Erythroblast (primary cell): ENCODE measurements around the gene KCNQ5.

Experiments used
- GATA1 ChIP-seq: IDR thresholded peaks from 2 replicates; pipeline ENCODE4 v1.6.1; 2011; ENCODE audit warnings: low read depth, mild to moderate bottlenecking, control low read depth, low read length, moderate library complexity
- POLR2A ChIP-seq: IDR thresholded peaks from 2 replicates; pipeline ENCODE4 v1.6.1; 2011; ENCODE audit warnings: mild to moderate bottlenecking, low read length

- TF ChIP-seq POLR2A, result no peak
- no peak for TF ChIP-seq GATA1
Measured at GRCh38 chr6:72654071-72654621, 32.3 kb downstream of the KCNQ5 start.
